HCT116 (cell line): ENCODE measurements around the gene OTOP2.

ENCODE experiments used
- CEBPB ChIP-seq: IDR thresholded peaks from 2 replicates; pipeline ENCODE4 v1.6.1; 2012; ENCODE audit warnings: low read depth
- EZH2phosphoT487 ChIP-seq: fragments of 200-600 bp; IDR thresholded peaks from 2 replicates; pipeline ENCODE4 v1.6.1; 2018; ENCODE audit warnings: antibody characterized with exemption, borderline replicate concordance
- JUND ChIP-seq: IDR thresholded peaks from 2 replicates; pipeline ENCODE4 v1.6.1; 2012
- POLR2A ChIP-seq: IDR thresholded peaks from 2 replicates; pipeline ENCODE4 v1.7.0; 2011; ENCODE audit warnings: borderline replicate concordance; ENCODE audit not compliant: insufficient read depth, insufficient read length; ENCODE audit errors: extremely low read depth
- POLR2AphosphoS5 ChIP-seq: IDR thresholded peaks from 2 replicates; pipeline ENCODE4 v1.6.1; 2011; ENCODE audit warnings: mild to moderate bottlenecking, low read depth, low read length, moderate library complexity
- RAD21 ChIP-seq: IDR thresholded peaks from 2 replicates; pipeline ENCODE4 v1.6.1; 2012; ENCODE audit warnings: low read depth, mild to moderate bottlenecking
- SIN3A ChIP-seq: IDR thresholded peaks from 2 replicates; pipeline ENCODE4 v1.6.1; 2012; ENCODE audit warnings: low read depth
- SP1 ChIP-seq: IDR thresholded peaks from 2 replicates; pipeline ENCODE4 v1.6.1; 2012; ENCODE audit warnings: low read depth
- SRF ChIP-seq: IDR thresholded peaks from 2 replicates; pipeline ENCODE4 v1.6.1; 2012; ENCODE audit warnings: low read depth
- TCF7L2 ChIP-seq: IDR thresholded peaks from 2 replicates; pipeline ENCODE4 v1.7.0; 2011; ENCODE audit warnings: borderline replicate concordance, inconsistent platforms; ENCODE audit not compliant: insufficient read depth, insufficient read length; ENCODE audit errors: extremely low read depth
- TF ChIP-seq, protein P1 (sequence below), 3 experiments: fragments of 200-600 bp in 1 of 3; sonication (generic) in 1 of 3; IDR thresholded peaks in 2 of 3; conservative IDR thresholded peaks in 1 of 3; 2 replicates each; pipeline ENCODE4 v1.5.1; 2012 to 2017; ENCODE audit warnings: low read depth in 2 of 3, low read length in 2 of 3, antibody characterized with exemption in 1 of 3, borderline replicate concordance in 1 of 3, control low read depth in 1 of 3, mild to moderate bottlenecking in 1 of 3, mixed read lengths in 1 of 3, mixed run types in 1 of 3, moderate library complexity in 1 of 3; ENCODE audit not compliant: insufficient read depth in 1 of 3
- TF ChIP-seq, protein P2 (sequence below): IDR thresholded peaks from 2 replicates; pipeline ENCODE4 v1.6.1; 2011; ENCODE audit warnings: mild to moderate bottlenecking, low read length, moderate library complexity; ENCODE audit not compliant: insufficient replicate concordance; ENCODE audit errors: extremely low read depth
- TF ChIP-seq, protein P3 (sequence below): IDR thresholded peaks from 2 replicates; pipeline ENCODE4 v1.6.1; 2012; ENCODE audit warnings: low read depth

DNA sequence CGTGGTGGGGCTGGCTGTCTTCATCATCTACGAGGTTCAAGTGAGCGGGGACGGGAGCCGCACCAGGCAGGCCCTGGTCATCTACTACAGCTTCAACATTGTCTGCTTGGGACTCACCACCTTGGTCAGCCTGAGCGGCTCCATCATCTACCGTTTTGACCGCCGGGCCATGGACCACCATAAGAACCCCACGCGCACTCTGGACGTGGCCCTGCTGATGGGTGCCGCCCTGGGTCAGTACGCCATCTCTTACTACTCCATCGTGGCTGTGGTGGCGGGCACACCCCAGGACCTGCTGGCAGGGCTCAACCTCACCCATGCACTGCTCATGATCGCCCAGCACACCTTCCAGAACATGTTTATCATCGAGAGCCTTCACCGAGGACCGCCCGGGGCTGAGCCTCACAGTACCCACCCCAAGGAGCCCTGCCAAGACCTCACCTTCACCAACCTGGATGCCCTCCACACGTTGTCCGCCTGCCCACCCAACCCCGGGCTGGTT, 6.5 kb downstream of the OTOP2 start:
- TF ChIP-seq, protein P1, sequence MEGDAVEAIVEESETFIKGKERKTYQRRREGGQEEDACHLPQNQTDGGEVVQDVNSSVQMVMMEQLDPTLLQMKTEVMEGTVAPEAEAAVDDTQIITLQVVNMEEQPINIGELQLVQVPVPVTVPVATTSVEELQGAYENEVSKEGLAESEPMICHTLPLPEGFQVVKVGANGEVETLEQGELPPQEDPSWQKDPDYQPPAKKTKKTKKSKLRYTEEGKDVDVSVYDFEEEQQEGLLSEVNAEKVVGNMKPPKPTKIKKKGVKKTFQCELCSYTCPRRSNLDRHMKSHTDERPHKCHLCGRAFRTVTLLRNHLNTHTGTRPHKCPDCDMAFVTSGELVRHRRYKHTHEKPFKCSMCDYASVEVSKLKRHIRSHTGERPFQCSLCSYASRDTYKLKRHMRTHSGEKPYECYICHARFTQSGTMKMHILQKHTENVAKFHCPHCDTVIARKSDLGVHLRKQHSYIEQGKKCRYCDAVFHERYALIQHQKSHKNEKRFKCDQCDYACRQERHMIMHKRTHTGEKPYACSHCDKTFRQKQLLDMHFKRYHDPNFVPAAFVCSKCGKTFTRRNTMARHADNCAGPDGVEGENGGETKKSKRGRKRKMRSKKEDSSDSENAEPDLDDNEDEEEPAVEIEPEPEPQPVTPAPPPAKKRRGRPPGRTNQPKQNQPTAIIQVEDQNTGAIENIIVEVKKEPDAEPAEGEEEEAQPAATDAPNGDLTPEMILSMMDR (IDR thresholded peaks at IDR 0.05 in 2 of 3, conservative IDR thresholded peaks at IDR 0.05 in 1 of 3; ENCODE audit: borderline replicate concordance in 1 of 3, insufficient read depth in 1 of 3, low read depth in 2 of 3, low read length in 2 of 3): no peak
- no peak for TF ChIP-seq EZH2phosphoT487
- TF ChIP-seq RAD21: no peak
- TF ChIP-seq CEBPB: no peak
- TF ChIP-seq JUND: no peak
- no peak for TF ChIP-seq SRF
- no peak for TF ChIP-seq POLR2AphosphoS5
- no peak for TF ChIP-seq SP1
- no peak for TF ChIP-seq SIN3A
- TF ChIP-seq, protein P2, sequence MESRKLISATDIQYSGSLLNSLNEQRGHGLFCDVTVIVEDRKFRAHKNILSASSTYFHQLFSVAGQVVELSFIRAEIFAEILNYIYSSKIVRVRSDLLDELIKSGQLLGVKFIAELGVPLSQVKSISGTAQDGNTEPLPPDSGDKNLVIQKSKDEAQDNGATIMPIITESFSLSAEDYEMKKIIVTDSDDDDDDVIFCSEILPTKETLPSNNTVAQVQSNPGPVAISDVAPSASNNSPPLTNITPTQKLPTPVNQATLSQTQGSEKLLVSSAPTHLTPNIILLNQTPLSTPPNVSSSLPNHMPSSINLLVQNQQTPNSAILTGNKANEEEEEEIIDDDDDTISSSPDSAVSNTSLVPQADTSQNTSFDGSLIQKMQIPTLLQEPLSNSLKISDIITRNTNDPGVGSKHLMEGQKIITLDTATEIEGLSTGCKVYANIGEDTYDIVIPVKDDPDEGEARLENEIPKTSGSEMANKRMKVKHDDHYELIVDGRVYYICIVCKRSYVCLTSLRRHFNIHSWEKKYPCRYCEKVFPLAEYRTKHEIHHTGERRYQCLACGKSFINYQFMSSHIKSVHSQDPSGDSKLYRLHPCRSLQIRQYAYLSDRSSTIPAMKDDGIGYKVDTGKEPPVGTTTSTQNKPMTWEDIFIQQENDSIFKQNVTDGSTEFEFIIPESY: no peak
- TF ChIP-seq POLR2A: no peak
- no peak for TF ChIP-seq TCF7L2
- TF ChIP-seq, protein P3, sequence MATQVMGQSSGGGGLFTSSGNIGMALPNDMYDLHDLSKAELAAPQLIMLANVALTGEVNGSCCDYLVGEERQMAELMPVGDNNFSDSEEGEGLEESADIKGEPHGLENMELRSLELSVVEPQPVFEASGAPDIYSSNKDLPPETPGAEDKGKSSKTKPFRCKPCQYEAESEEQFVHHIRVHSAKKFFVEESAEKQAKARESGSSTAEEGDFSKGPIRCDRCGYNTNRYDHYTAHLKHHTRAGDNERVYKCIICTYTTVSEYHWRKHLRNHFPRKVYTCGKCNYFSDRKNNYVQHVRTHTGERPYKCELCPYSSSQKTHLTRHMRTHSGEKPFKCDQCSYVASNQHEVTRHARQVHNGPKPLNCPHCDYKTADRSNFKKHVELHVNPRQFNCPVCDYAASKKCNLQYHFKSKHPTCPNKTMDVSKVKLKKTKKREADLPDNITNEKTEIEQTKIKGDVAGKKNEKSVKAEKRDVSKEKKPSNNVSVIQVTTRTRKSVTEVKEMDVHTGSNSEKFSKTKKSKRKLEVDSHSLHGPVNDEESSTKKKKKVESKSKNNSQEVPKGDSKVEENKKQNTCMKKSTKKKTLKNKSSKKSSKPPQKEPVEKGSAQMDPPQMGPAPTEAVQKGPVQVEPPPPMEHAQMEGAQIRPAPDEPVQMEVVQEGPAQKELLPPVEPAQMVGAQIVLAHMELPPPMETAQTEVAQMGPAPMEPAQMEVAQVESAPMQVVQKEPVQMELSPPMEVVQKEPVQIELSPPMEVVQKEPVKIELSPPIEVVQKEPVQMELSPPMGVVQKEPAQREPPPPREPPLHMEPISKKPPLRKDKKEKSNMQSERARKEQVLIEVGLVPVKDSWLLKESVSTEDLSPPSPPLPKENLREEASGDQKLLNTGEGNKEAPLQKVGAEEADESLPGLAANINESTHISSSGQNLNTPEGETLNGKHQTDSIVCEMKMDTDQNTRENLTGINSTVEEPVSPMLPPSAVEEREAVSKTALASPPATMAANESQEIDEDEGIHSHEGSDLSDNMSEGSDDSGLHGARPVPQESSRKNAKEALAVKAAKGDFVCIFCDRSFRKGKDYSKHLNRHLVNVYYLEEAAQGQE: no peak
